GM20000 (cell line): ENCODE measurements around the gene PCDHB4.
"Not testable (repeated sequence)": the region's sequence is repeated elsewhere in the genome, so short reads cannot be mapped to it uniquely, and the experiment has no call there.

Source experiments
- DNase-seq: peaks from one replicate; pipeline ENCODE4 v3.0.0; 2012; ENCODE audit warnings: low spot score
- CTCF ChIP-seq: IDR thresholded peaks from 2 replicates; pipeline ENCODE4 v1.5.1; 2012; ENCODE audit warnings: mild to moderate bottlenecking, control low read depth; ENCODE audit errors: extremely low read depth, missing control alignments

Gene PCDHB4

GRCh38 chr5:141135030-141135717 lies 13.6 kb downstream of the PCDHB4 start, which contains the start of gene PCDHB5:
Gene PCDHB5, plus strand, starts transcription at chr5:141135206. Its CDS starts 229 bp downstream, at chr5:141135435.
- DNase-seq, result no peak
- peak; percentile 5 for TF ChIP-seq CTCF

- DNase-seq, result no peak
- no peak for TF ChIP-seq CTCF
Observed at GRCh38 chr5:141135718-141136266, 14.2 kb downstream of the PCDHB4 start.

- DNase-seq, result not testable (repeated sequence)
Observed at GRCh38 chr5:141137346-141137745, 15.7 kb downstream of the PCDHB4 start.

GRCh38 chr5:141149812-141150211 lies 28.2 kb downstream of the PCDHB4 start, which contains the start of gene PCDHB6:
Gene PCDHB6, plus strand, starts transcription at chr5:141150057. Its CDS starts 201 bp downstream, at chr5:141150258.
- no peak for DNase-seq
- TF ChIP-seq CTCF, result no peak

- TF ChIP-seq CTCF, result no peak
- no peak for DNase-seq
Observed at GRCh38 chr5:141150224-141150992, 28.8 kb downstream of the PCDHB4 start.

GRCh38 chr5:141150993-141151325 lies 29.3 kb downstream of the PCDHB4 start:
- TF ChIP-seq CTCF, result no peak
- no peak for DNase-seq

GRCh38 chr5:141151632-141152031 lies 30.0 kb downstream of the PCDHB4 start:
- DNase-seq, result not testable (repeated sequence)

GRCh38 chr5:141152096-141152495 lies 30.5 kb downstream of the PCDHB4 start:
- DNase-seq, result not testable (repeated sequence)
